Measurements from ENCODE around the gene PLEKHA7.

PLEKHA7 gene

GRCh38 chr11:16749666-16750065, 264.5 kb downstream of the PLEKHA7 start:
- in situ Hi-C loops (cut with MboI; ENCODE audit: low sequenced_read_pairs), result no loop called here

- in situ Hi-C loops (cut with MboI; ENCODE audit: low sequenced_read_pairs), result no loop called here
Measured at GRCh38 chr11:16749092-16749491, 265.1 kb downstream of the PLEKHA7 start.

GRCh38 chr11:16745950-16746605, 268.1 kb downstream of the PLEKHA7 start:
- in situ Hi-C loops (cut with MboI; ENCODE audit: low sequenced_read_pairs), result no loop called here

- in situ Hi-C loops (cut with MboI; ENCODE audit: low sequenced_read_pairs), result no loop called here
Measured at GRCh38 chr11:16744128-16744725, 270.0 kb downstream of the PLEKHA7 start.

- in situ Hi-C loops (cut with MboI; ENCODE audit: low sequenced_read_pairs), result no loop called here
Measured at GRCh38 chr11:16743478-16743877, 270.7 kb downstream of the PLEKHA7 start.

GRCh38 chr11:16741473-16741872, 272.7 kb downstream of the PLEKHA7 start:
- in situ Hi-C loops (cut with MboI; ENCODE audit: low sequenced_read_pairs), result no loop called here

- in situ Hi-C loops (cut with MboI; ENCODE audit: low sequenced_read_pairs), result no loop called here
Measured at GRCh38 chr11:16738947-16739815, 275.0 kb downstream of the PLEKHA7 start.

GRCh38 chr11:16738193-16738946, 275.8 kb downstream of the PLEKHA7 start, which contains the start of gene C11orf58:
Gene C11orf58 (plus strand): TSS chr11:16738647. CDS start chr11:16738779, 132 bp downstream.
- in situ Hi-C loops (cut with MboI; ENCODE audit: low sequenced_read_pairs), result no loop called here

- in situ Hi-C loops (cut with MboI; ENCODE audit: low sequenced_read_pairs), result no loop called here
Measured at GRCh38 chr11:16737818-16738192, 276.4 kb downstream of the PLEKHA7 start.

All from HL-60/S4 treated with retinoic acid at 250 ng/mL for 4 days and 3 days (cell line).